A673 (cell line): ENCODE results near the gene AFG1L.

Experiments
- EZH2 ChIP-seq: fragments of 200-600 bp; sonication (generic); IDR thresholded peaks from 2 replicates; pipeline ENCODE4 v1.6.1; 2017; ENCODE audit warnings: borderline replicate concordance, low read depth, mild to moderate bottlenecking, mixed read lengths, antibody characterized with exemption, low read length; ENCODE audit not compliant: poor library complexity, severe bottlenecking
- TF ChIP-seq, protein P1 (sequence below): fragments of 300-800, 200-600 bp; sonication (generic); conservative IDR thresholded peaks from 2 replicates; pipeline ENCODE4 v1.5.1; 2017; ENCODE audit warnings: low read depth, mild to moderate bottlenecking, antibody characterized with exemption, low read length, moderate library complexity, mixed read lengths

GRCh38 chr6:108546079-108547049 lies 251.5 kb downstream of the AFG1L start:
- TF ChIP-seq, protein P1, sequence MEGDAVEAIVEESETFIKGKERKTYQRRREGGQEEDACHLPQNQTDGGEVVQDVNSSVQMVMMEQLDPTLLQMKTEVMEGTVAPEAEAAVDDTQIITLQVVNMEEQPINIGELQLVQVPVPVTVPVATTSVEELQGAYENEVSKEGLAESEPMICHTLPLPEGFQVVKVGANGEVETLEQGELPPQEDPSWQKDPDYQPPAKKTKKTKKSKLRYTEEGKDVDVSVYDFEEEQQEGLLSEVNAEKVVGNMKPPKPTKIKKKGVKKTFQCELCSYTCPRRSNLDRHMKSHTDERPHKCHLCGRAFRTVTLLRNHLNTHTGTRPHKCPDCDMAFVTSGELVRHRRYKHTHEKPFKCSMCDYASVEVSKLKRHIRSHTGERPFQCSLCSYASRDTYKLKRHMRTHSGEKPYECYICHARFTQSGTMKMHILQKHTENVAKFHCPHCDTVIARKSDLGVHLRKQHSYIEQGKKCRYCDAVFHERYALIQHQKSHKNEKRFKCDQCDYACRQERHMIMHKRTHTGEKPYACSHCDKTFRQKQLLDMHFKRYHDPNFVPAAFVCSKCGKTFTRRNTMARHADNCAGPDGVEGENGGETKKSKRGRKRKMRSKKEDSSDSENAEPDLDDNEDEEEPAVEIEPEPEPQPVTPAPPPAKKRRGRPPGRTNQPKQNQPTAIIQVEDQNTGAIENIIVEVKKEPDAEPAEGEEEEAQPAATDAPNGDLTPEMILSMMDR: no peak
- TF ChIP-seq EZH2: no peak
